ENCODE results near the gene TMEM91. TPM values are rescaled to one million over a fixed set of nuclear protein-coding genes. Genes with fewer than 3 reads are reported as not detected.

Gene TMEM91
- total and polyA plus RNA-seq, 2 of the 8 experiments (the other 6 are each of a cell fraction or from before 2014, with no cell fraction given): 5.3 to 7.4 TPM

- 96% methylated on average over 5 of the region's 10 CpGs; no CpG with 5 or more reads in 1 of the 2 experiments for WGBS, 2 experiments (ENCODE audit: extremely low coverage in 1 of 2, insufficient coverage in 1 of 2, insufficient read length in 1 of 2, insufficient replicate concordance in 2 of 2, low coverage in 1 of 2, low lambda C conversion rate in 2 of 2, missing lambda C conversion rate in 1 of 2)
- no peak overlapping the region for H3K27ac ChIP-seq (ENCODE audit: low read depth, low read length)
- ChIA-PET POLR2A (ENCODE audit: partially characterized antibody) (interaction anchor here (1.8 kb wide), 1 partner anchor 26 kb away, joined by 4 read pairs; the partner anchor contains the start of gene DMAC2), CTCF (ENCODE audit: partially characterized antibody) (no interaction called here)
- FAIRE-seq (no peak), DNase-seq (ENCODE audit: low read depth in 1 of 2, low spot score in 2 of 2) (no peak)
- no peak overlapping the region for H2BK12ac ChIP-seq (ENCODE audit: low read depth, low read length)
- no peak overlapping the region for H3K14ac ChIP-seq (ENCODE audit: insufficient read length)
- peaks cover 0 to 5% of the 10 kb centered on the region in 2 experiments for H4K20me1 ChIP-seq (replicated peaks in 1 of 2; ENCODE audit: control insufficient read depth in 1 of 2, insufficient read depth in 2 of 2, low read length in 2 of 2)
- no peak overlapping the region for H4K5ac ChIP-seq (ENCODE audit: insufficient read length, low read depth, low read length)
- no peak overlapping the region for H3K18ac ChIP-seq (ENCODE audit: extremely low read depth, low read length)
- no peak for TF ChIP-seq RBBP5 (IDR thresholded peaks at IDR 0.05; ENCODE audit: borderline replicate concordance, low read depth, low read length)
- TF ChIP-seq MAX (IDR thresholded peaks at IDR 0.05): no peak
- TF ChIP-seq TEAD4 (IDR thresholded peaks at IDR 0.05; ENCODE audit: low read depth, low read length): no peak
- TF ChIP-seq KDM4A (IDR thresholded peaks at IDR 0.05; ENCODE audit: low read depth, low read length, severe bottlenecking): no peak
- TF ChIP-seq SIN3A (conservative IDR thresholded peaks at IDR 0.05 in 1 of 2, IDR thresholded peaks at IDR 0.05 in 1 of 2; ENCODE audit: low read depth in 1 of 2, low read length in 2 of 2): no peak
- TF ChIP-seq HDAC2 (IDR thresholded peaks at IDR 0.05; ENCODE audit: borderline replicate concordance in 1 of 2, low read depth in 2 of 2, low read length in 2 of 2): no peak
- TF ChIP-seq ATF2 (IDR thresholded peaks at IDR 0.05; ENCODE audit: low read length): no peak
- no peak for TF ChIP-seq CBX8 (IDR thresholded peaks at IDR 0.05; ENCODE audit: borderline replicate concordance, low read depth, low read length)
- TF ChIP-seq ZNF274 (IDR thresholded peaks at IDR 0.05; ENCODE audit: borderline replicate concordance, extremely low read depth, low read length): no peak
- H2BK20ac ChIP-seq (ENCODE audit: low read length): no peak overlapping the region
- no peak overlapping the region for H3K23ac ChIP-seq (ENCODE audit: insufficient read length)
- no peaks in the 10 kb centered on the region for H3K79me2 ChIP-seq (ENCODE audit: control insufficient read depth in 1 of 2, insufficient read depth in 2 of 2, low read length in 2 of 2)
- H2BK120ac ChIP-seq (replicated peaks; ENCODE audit: low read depth, low read length): no peak overlapping the region
- no peak overlapping the region for H3K4ac ChIP-seq (replicated peaks; ENCODE audit: insufficient read length, low read depth, low read length)
- no peak overlapping the region for H2BK15ac ChIP-seq (ENCODE audit: low read length)
- no peak overlapping the region for H3K4me2 ChIP-seq (ENCODE audit: insufficient read depth in 1 of 2, low read depth in 2 of 2, low read length in 2 of 2)
- H4K8ac ChIP-seq (ENCODE audit: extremely low read depth, insufficient read depth, low read length): no peak overlapping the region
- H3K56ac ChIP-seq (replicated peaks; ENCODE audit: insufficient read length, low read depth, low read length): no peak overlapping the region
- no peaks in the 10 kb centered on the region for H3K23me2 ChIP-seq (ENCODE audit: low read depth, low read length)
- no peaks in the 10 kb centered on the region for H3K4me1 ChIP-seq (replicated peaks in 1 of 4; ENCODE audit: control insufficient read depth in 3 of 4, insufficient read depth in 4 of 4, low read length in 3 of 4)
- no peak overlapping the region for H2AFZ ChIP-seq (ENCODE audit: low read length)
- no peaks in the 10 kb centered on the region for H3K9me3 ChIP-seq (ENCODE audit: insufficient read depth in 2 of 2, low read depth in 1 of 2, low read length in 1 of 2)
- H3K36me3 ChIP-seq (ENCODE audit: control insufficient read depth in 2 of 4, insufficient read depth in 4 of 4, low read length in 3 of 4): peaks cover 2 to 9% (median 5%) of the 10 kb centered on the region in 4 experiments; a peak in 5 of 8 replicates
- no peaks in the 10 kb centered on the region; a peak in 1 of 7 replicates for H3K27me3 ChIP-seq (replicated peaks in 1 of 4; ENCODE audit: control insufficient read depth in 3 of 4, extremely low read depth in 1 of 4, insufficient read depth in 3 of 4, low read length in 3 of 4)
- H2BK5ac ChIP-seq (ENCODE audit: low read depth, low read length): no peak overlapping the region
- H2AK5ac ChIP-seq (ENCODE audit: low read depth, low read length): no peak overlapping the region
- no peak overlapping the region for H4K91ac ChIP-seq (replicated peaks; ENCODE audit: insufficient read length, low read length)
- H3K79me1 ChIP-seq (ENCODE audit: low read depth, low read length): no peaks in the 10 kb centered on the region
- no peak overlapping the region for H3K4me3 ChIP-seq (ENCODE audit: extremely low read depth in 1 of 4, insufficient read depth in 2 of 4, low read depth in 3 of 4, low read length in 4 of 4)
- no peak overlapping the region for H3K9ac ChIP-seq (replicated peaks in 1 of 4; ENCODE audit: extremely low read depth in 1 of 4, low read depth in 3 of 4, low read length in 3 of 4)
Observed at GRCh38 chr19:41413947-41414346, 37.6 kb downstream of the TMEM91 start.

Measured in H1 (cell line).